Measurements from ENCODE around the gene MARCHF11.

The MARCHF11 gene

GRCh38 chr5:16051246-16051755, 128.3 kb downstream of the MARCHF11 start:
- Histone ChIP-seq H3K4me3 (IDR thresholded peaks at IDR 0.05; ENCODE audit: insufficient read depth, low read depth, low read length) (no peak overlapping the region), H3K79me2 (ENCODE audit: insufficient read depth, low read depth) (no peaks in the 10 kb centered on the region), H3K36me3 (ENCODE audit: insufficient read depth) (no peaks in the 10 kb centered on the region), H3K27ac (no peak overlapping the region), H3K9ac (no peak overlapping the region), H4K20me1 (ENCODE audit: insufficient read depth) (no peaks in the 10 kb centered on the region), H2AFZ (ENCODE audit: low read depth) (no peak overlapping the region), H3K27me3 (ENCODE audit: insufficient read depth, low read depth) (no peaks in the 10 kb centered on the region), H3K4me2 (peak overlapping the region; percentile 64), H3K4me1 (ENCODE audit: low read depth, poor library complexity, severe bottlenecking) (peaks cover 30% of the 10 kb centered on the region)
- TF ChIP-seq CTCF (conservative IDR thresholded peaks at IDR 0.05; ENCODE audit: low read depth, low read length), result no peak

GRCh38 chr5:16050414-16050813, 129.2 kb downstream of the MARCHF11 start:
- peaks cover 30% of the 10 kb centered on the region for H3K4me1 ChIP-seq (ENCODE audit: low read depth, poor library complexity, severe bottlenecking)
- no peaks in the 10 kb centered on the region for H3K36me3 ChIP-seq (ENCODE audit: insufficient read depth)
- H3K27me3 ChIP-seq (ENCODE audit: insufficient read depth, low read depth), result no peaks in the 10 kb centered on the region
- H3K79me2 ChIP-seq (ENCODE audit: insufficient read depth, low read depth), result no peaks in the 10 kb centered on the region
- no peak for TF ChIP-seq CTCF (conservative IDR thresholded peaks at IDR 0.05; ENCODE audit: low read depth, low read length)
- H4K20me1 ChIP-seq (ENCODE audit: insufficient read depth), result no peaks in the 10 kb centered on the region
- H3K4me2 ChIP-seq, result peak overlapping the region; percentile 64
- H3K27ac ChIP-seq, result 0 out of 2 replicates have a peak overlapping the region, but pooled peaks have one; percentile 20
- no peak overlapping the region for H3K9ac ChIP-seq
- H2AFZ ChIP-seq (ENCODE audit: low read depth), result no peak overlapping the region
- no peak overlapping the region for H3K4me3 ChIP-seq (IDR thresholded peaks at IDR 0.05; ENCODE audit: insufficient read depth, low read depth, low read length)

DNA sequence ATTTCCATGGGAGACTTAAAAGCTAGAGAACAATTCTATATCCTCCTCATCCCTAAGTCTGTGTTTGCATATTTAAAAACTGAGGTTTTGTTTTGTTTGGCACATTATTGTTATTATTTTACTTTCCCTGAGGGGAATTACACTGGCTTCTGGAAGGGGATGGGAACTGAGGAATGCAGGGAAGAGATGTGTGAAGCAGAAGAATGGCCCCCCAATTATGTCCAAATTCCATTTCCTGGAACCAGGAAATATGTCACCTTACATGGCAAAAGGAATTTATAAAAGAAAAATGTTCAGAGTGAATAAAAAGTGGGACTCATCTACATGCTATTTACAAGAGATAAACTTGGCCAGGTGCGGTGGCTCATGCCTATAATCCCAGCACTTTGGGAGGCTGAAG, 129.8 kb downstream of the MARCHF11 start:
- H3K4me3 ChIP-seq (IDR thresholded peaks at IDR 0.05; ENCODE audit: insufficient read depth, low read depth, low read length), result no peak overlapping the region
- peaks cover 30% of the 10 kb centered on the region for H3K4me1 ChIP-seq (ENCODE audit: low read depth, poor library complexity, severe bottlenecking)
- TF ChIP-seq CTCF (conservative IDR thresholded peaks at IDR 0.05; ENCODE audit: low read depth, low read length), result no peak
- no peak overlapping the region for H3K27ac ChIP-seq
- H3K36me3 ChIP-seq (ENCODE audit: insufficient read depth), result no peaks in the 10 kb centered on the region
- H4K20me1 ChIP-seq (ENCODE audit: insufficient read depth), result no peaks in the 10 kb centered on the region
- peak overlapping the region; percentile 64 for H3K4me2 ChIP-seq
- no peak overlapping the region for H3K9ac ChIP-seq
- H2AFZ ChIP-seq (ENCODE audit: low read depth), result no peak overlapping the region
- H3K79me2 ChIP-seq (ENCODE audit: insufficient read depth, low read depth), result no peaks in the 10 kb centered on the region
- H3K27me3 ChIP-seq (ENCODE audit: insufficient read depth, low read depth), result no peaks in the 10 kb centered on the region

GRCh38 chr5:16048132-16048531, 131.5 kb downstream of the MARCHF11 start:
- TF ChIP-seq CTCF (conservative IDR thresholded peaks at IDR 0.05; ENCODE audit: low read depth, low read length), result no peak
- no peak overlapping the region for H3K4me3 ChIP-seq (IDR thresholded peaks at IDR 0.05; ENCODE audit: insufficient read depth, low read depth, low read length)
- no peaks in the 10 kb centered on the region for H3K36me3 ChIP-seq (ENCODE audit: insufficient read depth)
- H4K20me1 ChIP-seq (ENCODE audit: insufficient read depth), result no peaks in the 10 kb centered on the region
- no peak overlapping the region for H3K4me2 ChIP-seq
- no peaks in the 10 kb centered on the region for H3K27me3 ChIP-seq (ENCODE audit: insufficient read depth, low read depth)
- no peak overlapping the region for H2AFZ ChIP-seq (ENCODE audit: low read depth)
- H3K79me2 ChIP-seq (ENCODE audit: insufficient read depth, low read depth), result no peaks in the 10 kb centered on the region
- no peak overlapping the region for H3K27ac ChIP-seq
- H3K4me1 ChIP-seq (ENCODE audit: low read depth, poor library complexity, severe bottlenecking), result peaks cover 30% of the 10 kb centered on the region
- H3K9ac ChIP-seq, result no peak overlapping the region

Data from KMS-11 (cell line).